GM19023 (cell line): ENCODE data around the gene NOTO.
"Not testable (repeated sequence)": the region's sequence is repeated elsewhere in the genome, so short reads cannot be mapped to it uniquely, and the experiment has no call there.

Experiments
- ATAC-seq: cut with Tn5 transposase; IDR thresholded peaks from one replicate; pipeline ENCODE4 v1.9.1; 2021; ENCODE audit warnings: mild to moderate bottlenecking, moderate library complexity; ENCODE audit not compliant: unreplicated experiment

The NOTO gene

GRCh38 chr2:73202156-73203054 is at the start of gene NOTO:
TSS of gene NOTO (plus strand) at chr2:73202574. CDS start at chr2:73202667, 93 bp downstream.
- ATAC-seq, result no peak

- no peak for ATAC-seq
Measured at GRCh38 chr2:73156539-73157124, 45.7 kb upstream of the NOTO start.

- ATAC-seq, result no peak
Measured at GRCh38 chr2:73162856-73163391, 39.5 kb upstream of the NOTO start.

- peak; percentile 77 for ATAC-seq
Measured at GRCh38 chr2:73163483-73164367, 38.6 kb upstream of the NOTO start.

GRCh38 chr2:73165978-73166377 is 36.4 kb upstream of the NOTO start:
- ATAC-seq, result not testable (repeated sequence)

- ATAC-seq, result not testable (repeated sequence)
Measured at GRCh38 chr2:73166813-73167212, 35.6 kb upstream of the NOTO start.

- ATAC-seq, result not testable (repeated sequence)
Measured at GRCh38 chr2:73168348-73168747, 34.0 kb upstream of the NOTO start.

- not testable (repeated sequence) for ATAC-seq
Measured at GRCh38 chr2:73170341-73170740, 32.0 kb upstream of the NOTO start.

GRCh38 chr2:73172963-73173362 is 29.4 kb upstream of the NOTO start:
- ATAC-seq, result no peak

GRCh38 chr2:73173781-73174180 is 28.6 kb upstream of the NOTO start:
- no peak for ATAC-seq

- no peak for ATAC-seq
Measured at GRCh38 chr2:73174244-73174643, 28.1 kb upstream of the NOTO start.

- no peak for ATAC-seq
Measured at GRCh38 chr2:73174941-73175662, 27.3 kb upstream of the NOTO start.

- peak; percentile 38 for ATAC-seq
Measured at GRCh38 chr2:73175663-73176204, 26.6 kb upstream of the NOTO start.

GRCh38 chr2:73176205-73176880 is 26.0 kb upstream of the NOTO start:
- no peak for ATAC-seq

- peak; percentile 83 for ATAC-seq
Measured at GRCh38 chr2:73176881-73177644, 25.3 kb upstream of the NOTO start.

- no peak for ATAC-seq
Measured at GRCh38 chr2:73177645-73178255, 24.6 kb upstream of the NOTO start.

- no peak for ATAC-seq
Measured at GRCh38 chr2:73185965-73186364, 16.4 kb upstream of the NOTO start.

- no peak for ATAC-seq
Measured at GRCh38 chr2:73187549-73187948, 14.8 kb upstream of the NOTO start.
